Amygdala (tissue), 56 donors: ENCODE measurements around the gene SND1.

Experiments
- DNase-seq, 56 donors: peaks; one replicate each; lab custom pipeline; 2025; lab: John Stamatoyannopoulos, UW

The SND1 gene

DNA sequence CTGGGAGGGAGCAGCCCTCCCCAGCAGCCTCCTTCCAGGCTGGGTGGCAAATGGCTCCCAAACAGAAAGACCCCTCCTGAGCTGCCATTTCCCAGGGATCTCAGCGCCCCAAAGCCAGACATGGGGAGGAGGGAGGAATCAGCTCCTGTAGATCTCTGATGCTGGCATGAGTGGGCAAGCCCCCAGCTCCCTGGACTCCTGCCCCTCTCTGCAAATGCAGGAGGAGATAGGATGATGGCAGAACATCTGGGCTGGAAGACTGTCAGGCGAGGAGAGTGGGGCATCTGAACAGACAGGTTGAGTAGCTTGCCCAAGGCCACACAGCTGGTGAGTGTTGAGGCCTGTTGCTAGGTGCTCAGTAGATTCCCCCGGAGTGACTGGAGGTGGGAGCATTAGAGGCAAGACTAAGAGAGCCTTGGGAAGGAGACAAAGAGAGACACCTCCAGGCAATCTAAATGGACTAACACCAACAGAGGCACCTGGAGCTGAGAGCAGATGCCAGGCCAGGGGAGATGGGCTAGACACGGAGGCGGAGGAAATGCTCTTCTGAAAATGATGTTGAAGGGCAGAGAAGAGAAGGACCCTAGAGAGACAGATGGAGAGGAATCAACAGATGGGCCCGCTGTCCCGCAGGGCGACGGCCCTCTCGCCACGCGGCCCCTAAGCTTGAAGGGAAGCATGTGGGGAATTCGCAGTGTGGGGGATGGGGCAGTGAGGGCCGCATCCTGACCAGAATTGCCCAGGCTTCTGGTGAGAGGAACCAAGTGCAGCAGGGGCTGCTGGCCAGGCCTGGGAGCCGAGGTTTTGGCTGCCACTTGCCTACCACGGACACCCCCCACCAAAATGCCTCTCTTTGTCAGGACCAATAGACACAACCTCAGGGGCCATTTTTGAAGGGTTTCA, 464.1 kb downstream of the SND1 start:
- DNase-seq, result no peak

- no peak for DNase-seq
These were observed 464.7 kb downstream of the SND1 start for GRCh38 chr7:128116740-128117139.

GRCh38 chr7:128117691-128118090, 465.7 kb downstream of the SND1 start:
- no peak for DNase-seq

GRCh38 chr7:128119036-128119435, 467.0 kb downstream of the SND1 start:
- no peak for DNase-seq

DNA sequence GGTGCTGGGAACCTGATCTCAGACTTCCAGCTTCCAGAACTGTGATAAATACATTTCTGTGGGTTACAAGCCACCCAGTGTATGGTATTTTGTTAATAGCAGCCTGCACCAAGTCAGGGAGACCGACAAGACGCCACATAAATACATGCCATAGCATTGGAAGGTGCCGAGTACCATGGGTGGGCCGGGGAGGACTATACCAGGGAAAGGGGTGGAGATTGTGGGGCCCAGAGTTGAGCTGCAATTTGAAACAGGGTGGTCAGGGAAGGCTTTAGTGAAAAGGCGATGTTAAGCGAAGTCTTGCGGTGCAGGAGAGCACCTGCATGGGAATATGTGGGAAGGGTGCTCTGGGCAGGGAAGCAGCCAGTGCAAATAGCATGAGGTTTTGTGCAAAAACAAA, 468.1 kb downstream of the SND1 start:
- no peak for DNase-seq

GRCh38 chr7:128120976-128121490, 469.0 kb downstream of the SND1 start:
- DNase-seq, result no peak

- no peak for DNase-seq
These were observed 469.9 kb downstream of the SND1 start for GRCh38 chr7:128121711-128122530.

- DNase-seq, result no peak
These were observed 470.7 kb downstream of the SND1 start for GRCh38 chr7:128122576-128123290.

DNA sequence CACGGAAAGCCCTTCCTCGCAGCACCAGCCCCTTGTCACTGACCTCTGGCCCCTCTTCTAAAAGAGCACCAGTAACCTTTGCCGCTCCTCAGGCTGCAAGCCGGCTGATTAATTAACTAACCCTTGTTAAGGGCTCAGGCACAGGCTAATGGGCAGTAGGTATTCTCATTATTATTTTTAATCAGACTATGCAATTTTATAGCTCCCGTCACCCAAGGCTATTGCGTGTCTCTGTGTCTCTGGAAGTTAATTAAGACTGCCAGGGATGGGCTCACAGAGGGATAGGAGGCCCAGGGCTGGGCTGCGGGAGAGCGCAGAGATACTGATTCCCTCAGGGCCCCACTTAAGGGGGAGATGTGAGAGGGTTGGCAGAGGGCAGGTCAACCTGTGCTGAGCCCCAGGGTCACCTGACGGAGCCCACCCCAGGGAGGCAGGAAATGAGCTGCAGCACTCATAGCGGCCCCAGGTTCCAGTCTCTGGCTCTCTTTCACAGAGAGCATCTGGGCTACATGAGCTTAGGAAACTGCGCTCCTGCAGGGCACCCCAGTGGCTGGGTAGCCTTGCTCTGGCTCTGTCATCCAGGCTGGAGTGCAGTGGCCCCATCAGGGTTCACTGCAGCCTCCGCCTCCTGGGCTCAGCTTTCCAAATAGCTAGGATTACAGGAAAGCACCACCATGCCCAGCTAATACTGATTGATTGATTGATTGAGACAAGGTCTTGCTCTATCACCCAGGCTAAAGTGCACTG, 471.5 kb downstream of the SND1 start:
- DNase-seq, result no peak

GRCh38 chr7:128124786-128125185, 472.8 kb downstream of the SND1 start:
- DNase-seq, result no peak

DNA sequence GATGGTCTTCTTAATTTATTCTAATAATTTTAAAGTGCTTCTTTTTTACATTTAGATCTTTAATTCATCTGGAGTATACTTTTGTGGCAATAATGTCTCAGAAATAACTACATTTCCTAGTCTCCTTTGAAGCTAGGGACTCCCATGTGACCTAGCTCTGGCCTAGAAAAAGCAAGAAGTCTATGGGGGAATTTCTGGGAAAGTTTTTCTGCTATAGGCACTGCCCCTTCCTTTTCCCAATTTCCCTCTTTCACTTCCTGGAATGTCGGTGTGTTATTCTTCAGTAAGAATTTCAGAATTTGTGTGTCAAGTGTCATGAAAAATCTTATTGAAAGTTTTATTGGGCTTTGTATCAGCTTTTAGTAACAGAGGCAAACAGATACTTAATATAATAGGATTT, 473.8 kb downstream of the SND1 start:
- no peak for DNase-seq

- DNase-seq, result no peak
These were observed 476.4 kb downstream of the SND1 start for GRCh38 chr7:128128401-128128800.

GRCh38 chr7:128129224-128129864, 477.4 kb downstream of the SND1 start:
- DNase-seq, result no peak

GRCh38 chr7:128131115-128131514, 479.1 kb downstream of the SND1 start:
- DNase-seq, result no peak

DNA sequence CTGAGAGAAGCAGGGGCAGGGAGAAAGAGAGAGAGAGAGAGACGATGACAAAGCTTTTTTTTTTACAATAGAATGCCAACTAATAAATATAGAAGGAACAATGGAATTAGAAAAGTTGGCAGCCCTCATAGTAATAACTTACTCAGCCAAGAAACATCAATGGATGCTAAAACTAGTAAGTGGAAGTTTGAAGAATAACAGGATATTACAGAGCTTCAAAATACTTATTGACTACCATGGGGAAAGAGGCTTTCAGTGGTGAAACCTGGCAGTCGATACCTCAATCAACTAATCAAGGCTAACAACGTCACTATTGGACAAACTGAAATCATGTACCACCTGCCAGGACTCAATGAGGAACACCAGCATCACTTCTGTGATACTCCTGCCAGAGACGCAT, 479.7 kb downstream of the SND1 start:
- no peak for DNase-seq

DNA sequence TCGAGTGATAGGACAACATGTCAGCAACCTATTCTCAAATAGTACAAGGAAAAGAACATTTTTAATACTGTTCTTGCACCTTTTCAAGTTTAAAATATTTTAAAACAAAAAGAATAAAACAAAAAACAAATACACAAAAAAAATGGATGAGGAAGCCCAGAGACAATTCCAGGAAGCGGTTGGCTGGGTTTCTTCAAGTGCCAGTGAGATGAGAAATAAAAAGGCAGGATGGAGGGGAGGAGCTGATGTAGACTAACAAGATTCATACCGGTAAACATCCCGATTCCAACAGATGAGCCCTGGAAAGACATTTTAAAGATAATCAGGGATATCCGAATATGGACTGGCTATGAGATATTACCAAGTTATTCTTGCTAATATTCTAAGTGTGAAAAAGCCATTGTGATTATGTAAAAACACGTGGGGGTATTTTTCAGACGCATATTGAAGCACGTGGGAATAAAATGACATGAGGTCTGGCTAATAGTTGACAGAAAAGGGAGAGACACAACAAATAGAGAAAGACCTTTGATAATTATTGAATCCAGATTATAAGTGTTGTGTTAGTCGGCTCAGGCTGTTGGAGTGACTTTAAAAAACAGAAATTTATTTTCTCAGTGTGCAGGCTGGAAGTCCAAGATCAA, 480.6 kb downstream of the SND1 start:
- no peak for DNase-seq

DNA sequence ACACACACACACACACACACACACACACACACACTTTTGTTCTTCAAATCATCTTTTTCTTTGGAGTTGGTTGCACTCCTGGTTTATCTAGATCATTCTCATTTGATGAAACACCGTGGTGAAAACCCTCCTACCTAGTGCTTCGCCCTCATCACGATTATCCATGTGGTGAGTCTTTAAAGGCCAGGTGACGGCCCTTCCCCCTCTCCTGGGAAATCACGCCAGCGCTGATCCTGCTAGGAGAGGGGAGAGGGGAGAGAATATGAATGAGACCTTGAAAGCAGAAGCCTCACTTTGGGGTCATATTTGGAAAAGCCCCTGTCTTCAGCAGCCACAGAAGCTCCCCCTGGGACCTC, 483.1 kb downstream of the SND1 start:
- no peak for DNase-seq

DNA sequence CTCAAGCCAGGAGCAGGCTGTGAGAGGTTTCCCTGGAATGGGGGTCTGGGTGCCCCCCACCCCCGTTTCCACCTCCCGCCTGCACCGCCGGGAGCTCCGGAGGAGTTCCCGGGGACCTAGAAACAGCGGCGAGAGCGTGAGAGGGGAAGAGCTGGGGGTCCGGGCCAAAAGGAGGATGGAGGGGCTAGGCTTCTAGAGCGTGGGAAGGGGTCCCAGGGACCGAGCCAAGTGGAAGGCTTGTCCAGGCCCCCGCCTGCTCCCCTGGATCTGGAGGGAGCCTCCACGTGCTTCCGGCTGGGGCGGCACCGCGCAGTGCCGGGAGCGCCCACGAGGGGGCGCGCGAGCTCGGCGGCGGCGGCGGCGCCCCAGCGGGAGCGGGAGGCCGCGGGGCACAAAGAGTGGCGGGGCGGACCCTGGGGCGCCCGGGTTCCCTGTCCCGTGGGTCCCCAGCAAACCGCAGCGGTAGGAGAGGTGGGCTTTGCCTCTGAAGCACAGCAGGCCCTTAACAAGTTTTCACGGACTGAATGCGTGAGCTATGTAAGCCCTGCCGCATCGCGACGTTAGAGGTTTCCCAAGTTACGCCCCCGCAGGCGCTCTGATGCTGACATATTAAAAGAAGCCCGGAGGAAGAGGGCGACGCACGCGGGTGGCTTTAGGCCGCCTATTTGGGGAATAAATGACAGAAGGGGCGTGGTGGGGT, 483.7 kb downstream of the SND1 start:
- DNase-seq, result peak in 28 of 56 donors; percentile 3 to 70 (median 38)
